NCI-H2107 treated with DMSO at 0.1 percent for 48 hours (cell line): ENCODE results near the gene REM2.
"Not testable (repeated sequence)": the region's sequence is repeated elsewhere in the genome, so short reads cannot be mapped to it uniquely, and the experiment has no call there.

Source experiments
- DNase-seq: peaks from one replicate; lab custom pipeline; 2025; ENCODE audit not compliant: unreplicated experiment; lab: John Stamatoyannopoulos, UW

The REM2 gene

DNA sequence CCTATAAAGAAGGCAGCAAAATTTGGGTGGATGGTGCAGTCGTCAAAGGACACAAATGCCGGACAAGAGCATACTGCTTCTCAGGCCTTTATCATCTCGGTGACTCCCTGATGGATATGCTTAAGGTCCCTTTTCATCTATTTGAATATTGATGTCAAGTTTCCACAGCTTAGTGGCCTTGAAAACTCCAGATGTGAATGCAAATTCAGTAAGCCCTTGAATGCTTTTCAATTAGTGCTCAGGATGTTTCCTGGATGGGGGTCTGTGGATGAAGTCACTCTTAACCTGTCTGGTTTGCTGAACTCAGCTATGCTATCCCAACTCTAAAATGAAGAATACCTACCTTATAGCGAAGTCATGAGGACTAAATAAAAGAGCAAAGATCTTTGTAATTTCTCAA is 10.7 kb downstream of the REM2 start:
- DNase-seq = no peak

DNA sequence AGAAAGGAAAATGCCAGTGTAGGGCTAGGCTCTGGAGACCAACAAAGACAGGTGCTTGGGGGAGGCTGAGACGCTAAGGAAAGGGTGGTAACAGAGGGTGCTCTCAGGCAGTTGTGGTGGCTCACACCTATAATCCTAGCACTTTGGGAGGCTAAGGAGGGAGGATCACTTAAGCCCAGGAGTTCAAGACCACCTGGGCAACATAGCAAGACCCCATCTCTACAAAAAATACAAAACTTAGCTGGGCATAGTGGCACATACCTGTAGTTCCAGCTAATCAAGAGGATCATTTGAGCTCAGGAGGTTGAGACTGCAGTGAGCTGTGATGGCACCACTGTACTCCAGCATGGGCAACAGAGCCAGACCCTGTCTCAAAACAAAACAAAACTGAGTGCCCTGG is 12.4 kb downstream of the REM2 start:
- no peak for DNase-seq

- DNase-seq = peak; percentile 24
These were observed 13.3 kb downstream of the REM2 start for GRCh38 chr14:22896356-22896755.

GRCh38 chr14:22896760-22897159 is 13.7 kb downstream of the REM2 start:
- no peak for DNase-seq

DNA sequence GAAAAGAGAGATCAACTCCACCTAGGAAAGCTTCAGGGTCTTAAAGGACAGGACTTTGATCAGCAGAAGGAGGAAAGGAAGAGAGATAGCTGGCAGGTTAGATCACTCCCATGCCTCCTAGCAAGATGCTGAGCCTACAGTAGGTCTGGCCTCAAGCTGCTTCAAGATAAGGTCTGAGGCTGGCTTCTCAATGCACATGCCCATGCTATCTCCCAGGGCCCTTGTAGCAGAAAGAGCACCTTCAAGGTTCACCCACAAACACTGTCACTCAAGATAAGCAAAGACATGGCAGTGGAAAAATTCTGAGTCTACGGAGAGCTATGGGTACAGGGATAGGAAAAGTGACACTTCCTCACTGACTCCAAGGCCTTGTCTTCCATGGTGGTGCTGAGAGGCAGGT is 14.3 kb downstream of the REM2 start:
- DNase-seq = no peak

DNA sequence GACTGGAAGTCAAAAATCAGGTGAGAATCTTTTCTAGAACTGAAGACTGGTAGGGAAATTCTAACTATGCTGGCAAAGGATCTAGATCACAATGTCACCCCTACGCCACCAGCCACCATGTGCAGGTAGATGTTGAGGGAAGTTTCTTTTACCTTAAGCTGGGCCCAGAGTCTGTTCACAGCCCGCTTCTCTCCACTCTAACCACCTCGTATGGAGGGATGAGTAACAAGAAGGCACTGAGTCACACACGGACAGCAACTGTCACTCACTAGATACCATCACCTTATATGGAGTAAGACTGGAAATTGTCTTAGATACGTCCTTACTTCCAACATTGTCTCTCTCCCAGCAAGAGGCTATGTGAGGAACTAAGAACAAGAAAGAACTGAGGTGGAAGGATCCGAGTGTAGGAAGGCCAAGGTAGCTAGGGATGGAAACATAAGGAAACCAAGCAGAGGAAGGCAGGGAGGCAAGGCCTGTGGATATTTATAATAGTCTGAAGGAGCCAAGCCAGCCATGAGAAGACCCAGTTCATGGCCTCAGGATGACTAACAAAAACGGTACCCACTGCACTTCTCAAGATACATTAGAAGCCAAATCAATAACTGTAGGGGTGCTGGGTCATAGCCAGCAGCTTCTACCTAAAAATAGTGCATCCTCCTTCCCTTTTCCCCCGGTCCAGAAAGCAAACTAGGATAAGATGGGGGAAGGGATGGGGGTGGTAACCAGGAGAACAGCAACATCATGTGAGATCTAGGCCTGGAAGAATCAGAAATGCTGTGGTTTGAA is 15.5 kb downstream of the REM2 start:
- DNase-seq = no peak

DNA sequence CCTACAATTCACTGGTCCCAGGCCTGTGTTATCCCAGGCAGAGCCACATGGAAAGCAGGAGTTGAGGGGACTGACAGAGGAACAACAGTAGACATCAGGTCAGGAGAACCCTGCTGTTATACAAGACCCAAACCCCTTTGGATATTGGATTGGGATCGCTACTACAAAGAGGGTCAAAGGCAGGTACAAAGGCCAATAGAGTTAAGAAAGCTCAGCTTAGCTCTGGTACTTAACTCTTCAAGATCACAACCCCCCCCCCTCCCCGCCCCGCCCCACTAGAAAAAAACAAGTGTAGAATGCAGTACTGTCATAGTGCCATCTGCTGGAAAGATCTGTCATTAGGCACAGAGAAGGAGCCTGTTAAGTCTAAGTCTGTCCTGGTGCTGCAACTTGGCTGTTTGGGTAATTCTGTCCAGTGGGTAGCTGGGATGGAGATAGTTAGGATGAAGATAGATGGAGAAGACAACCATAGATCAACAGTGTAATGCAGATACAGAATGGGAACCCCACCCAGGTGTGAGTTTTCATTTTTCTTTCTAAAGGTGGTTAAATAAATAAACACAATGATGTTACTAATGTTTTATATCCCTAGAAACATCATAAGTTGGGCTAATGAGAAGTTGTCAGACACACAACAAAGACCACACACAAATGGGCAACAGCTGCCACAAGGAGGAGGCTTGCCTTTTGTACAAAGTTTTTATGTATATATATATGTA is 17.2 kb downstream of the REM2 start:
- DNase-seq = peak; percentile 65

GRCh38 chr14:22901799-22902198 is 18.8 kb downstream of the REM2 start:
- DNase-seq = no peak

- DNase-seq = no peak
These were observed 20.7 kb downstream of the REM2 start for GRCh38 chr14:22903742-22904087.

DNA sequence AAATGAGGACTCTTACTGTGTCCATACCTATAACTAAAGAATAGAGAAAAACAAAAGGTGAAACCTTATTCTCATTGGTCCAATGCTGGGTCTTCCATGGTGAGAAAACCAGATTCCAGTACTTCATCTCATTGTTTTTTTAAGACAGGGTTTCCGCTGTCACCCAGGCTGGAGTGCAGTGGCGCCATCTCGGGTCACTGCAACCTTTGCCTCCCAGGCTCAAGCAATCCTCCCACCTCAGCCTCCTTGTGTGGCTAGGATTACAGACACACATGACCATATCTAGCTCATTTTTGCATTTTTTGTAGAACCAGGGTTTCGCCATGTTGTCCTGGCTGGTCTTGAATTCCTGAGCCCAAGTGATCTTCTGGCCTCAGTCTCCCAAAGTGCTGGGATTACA is 22.6 kb downstream of the REM2 start:
- DNase-seq = no peak

- DNase-seq = no peak
These were observed 23.1 kb downstream of the REM2 start for GRCh38 chr14:22906073-22906472.

DNA sequence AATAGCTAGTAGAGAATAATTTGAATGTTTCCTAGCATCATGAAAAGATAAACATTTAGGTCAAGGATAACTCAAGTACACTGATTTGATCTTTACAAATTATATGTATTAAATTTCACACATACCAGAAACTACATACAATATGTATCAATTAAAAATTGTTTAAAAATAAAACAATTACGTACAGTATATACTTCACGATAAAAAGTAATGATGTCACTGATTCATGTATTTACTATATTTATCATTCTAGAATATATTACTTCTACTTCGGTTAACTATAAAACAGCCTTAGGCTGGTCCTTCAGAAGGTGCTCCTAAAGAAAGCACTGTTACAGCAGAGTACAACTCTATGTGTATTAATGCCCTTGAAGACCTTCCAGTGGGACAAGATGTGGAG is 24.4 kb downstream of the REM2 start:
- DNase-seq = no peak

GRCh38 chr14:22908601-22909000 is 25.6 kb downstream of the REM2 start:
- DNase-seq = no peak

GRCh38 chr14:22910916-22911315 is 27.9 kb downstream of the REM2 start:
- DNase-seq = no peak

- not testable (repeated sequence) for DNase-seq
These were observed 31.8 kb downstream of the REM2 start for GRCh38 chr14:22914836-22915235.

DNA sequence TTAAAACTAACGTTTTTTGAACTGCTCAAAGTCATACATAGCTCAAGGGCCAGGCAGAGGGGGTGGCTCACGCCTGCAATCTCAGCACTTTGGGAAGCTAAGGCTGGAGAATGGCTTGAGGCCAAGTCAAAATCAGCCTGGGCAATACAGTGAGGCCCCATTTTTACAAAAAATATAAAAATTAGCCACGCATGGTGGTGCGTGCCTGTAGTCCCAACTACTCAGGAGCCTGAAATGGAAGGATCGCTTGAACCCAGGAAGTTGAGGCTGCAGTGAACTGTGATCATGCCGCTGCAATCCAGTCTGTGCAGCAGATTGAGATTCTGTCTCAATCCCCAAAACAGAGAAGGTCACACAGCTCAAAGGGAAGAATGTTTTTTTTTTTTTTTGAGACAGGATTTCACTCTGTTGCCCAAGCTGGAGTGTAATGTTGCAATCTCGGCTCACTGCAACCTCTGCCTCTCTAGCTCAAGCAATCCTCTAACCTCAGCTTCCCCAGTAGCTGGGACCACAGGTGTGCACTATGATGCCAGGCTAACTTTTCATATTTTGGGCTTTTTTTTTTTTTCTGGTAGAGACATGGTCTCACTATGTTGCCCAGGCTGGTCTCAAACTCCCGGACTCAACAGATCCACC is 33.0 kb downstream of the REM2 start:
- DNase-seq = no peak

DNA sequence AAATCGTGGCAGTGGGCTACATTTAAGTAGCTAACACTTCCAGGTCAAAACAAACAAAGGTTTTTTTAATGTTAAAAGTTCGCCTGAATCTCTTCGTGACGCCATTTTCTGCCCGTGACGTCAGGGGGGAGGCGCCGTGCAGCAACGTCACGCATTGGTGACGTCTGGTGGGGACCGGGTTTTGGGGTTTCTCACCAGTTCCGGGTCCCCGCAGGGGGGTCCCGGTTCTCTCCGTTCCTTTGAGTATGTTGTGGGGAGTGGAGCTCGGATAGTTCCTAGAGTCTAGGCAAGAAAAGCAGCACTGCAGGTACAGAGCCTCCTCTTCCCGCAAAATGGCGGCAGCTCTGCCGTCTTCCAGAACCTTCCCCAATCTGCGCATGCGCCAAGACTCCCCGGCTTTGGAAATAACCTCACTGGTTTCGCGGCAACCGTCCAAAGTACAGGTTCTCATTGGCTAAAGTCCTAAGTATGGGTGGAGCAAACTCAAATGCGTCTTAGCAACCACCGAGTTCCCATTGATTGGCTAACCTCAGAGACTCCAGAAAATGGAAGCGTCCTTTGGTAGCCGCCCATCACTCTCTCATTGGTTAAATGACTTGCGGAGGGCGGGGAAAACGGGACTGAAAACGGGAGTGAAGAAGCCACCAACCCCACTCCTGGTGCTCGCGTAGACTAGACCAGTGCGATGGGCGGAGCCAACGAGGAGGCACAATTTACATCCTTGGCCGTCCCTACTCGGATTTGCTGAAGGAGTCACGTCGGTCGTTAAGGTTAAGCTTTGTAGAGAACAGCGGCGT is 36.0 kb downstream of the REM2 start, which contains the start of gene RBM23:
Gene RBM23, minus strand, starts transcription at position 346 of the 797 bp plus-strand sequence.
- DNase-seq = peak; percentile 100

DNA sequence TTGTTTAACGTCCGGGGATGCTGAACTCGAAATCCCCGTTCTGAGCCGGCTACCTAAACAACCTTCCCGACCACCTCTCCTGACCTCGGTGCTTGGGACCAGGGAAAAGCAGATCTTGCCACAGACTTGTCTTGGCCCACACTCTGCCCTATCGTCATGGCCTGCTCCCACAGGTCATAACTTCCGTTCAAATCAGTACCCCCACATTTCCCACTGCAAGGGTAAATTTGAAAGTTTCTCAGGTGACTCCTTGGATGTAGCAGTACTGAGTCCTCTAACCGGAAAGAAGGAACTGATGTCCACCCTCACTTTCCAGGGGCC is 36.5 kb downstream of the REM2 start:
- no peak for DNase-seq

- DNase-seq = no peak
These were observed 37.7 kb downstream of the REM2 start for GRCh38 chr14:22920697-22921096.

DNA sequence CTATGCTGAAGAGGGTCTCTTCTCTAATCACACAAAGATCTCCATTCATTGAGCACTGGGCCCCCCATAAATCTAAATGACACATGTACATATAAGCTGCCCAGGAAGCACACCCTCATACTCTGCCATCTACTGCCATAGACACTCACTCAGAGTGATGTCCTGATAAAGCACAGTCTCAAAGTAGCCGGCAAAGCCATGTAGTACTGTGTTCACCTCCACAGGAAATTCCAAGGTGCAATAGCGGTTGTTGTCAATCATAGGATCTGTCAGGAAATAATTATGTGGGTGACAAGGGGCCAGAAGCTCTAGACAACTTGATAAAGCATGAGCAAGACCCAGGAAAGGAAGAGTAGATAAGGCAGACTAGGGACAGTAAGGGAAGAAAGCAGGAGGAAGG is 39.3 kb downstream of the REM2 start:
- DNase-seq = no peak

DNA sequence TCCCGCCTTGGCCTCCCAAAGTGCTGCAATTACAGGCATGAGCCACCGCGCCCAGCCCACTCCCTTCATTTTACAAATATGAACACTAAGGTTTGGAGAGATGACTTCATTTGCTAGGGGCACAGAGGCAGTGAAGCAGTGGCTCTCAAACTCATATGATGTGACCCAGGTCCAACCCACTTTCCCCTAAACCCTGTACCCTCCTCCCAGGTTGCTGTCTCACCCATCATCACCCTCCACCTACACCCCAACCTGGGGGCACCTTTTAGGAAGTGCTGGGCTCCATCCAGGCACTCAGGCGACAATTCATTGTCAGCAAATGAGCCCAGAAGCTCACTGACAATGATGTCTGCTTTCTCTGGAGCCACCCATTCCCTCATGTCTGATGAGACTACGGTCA is 40.7 kb downstream of the REM2 start:
- DNase-seq = no peak

DNA sequence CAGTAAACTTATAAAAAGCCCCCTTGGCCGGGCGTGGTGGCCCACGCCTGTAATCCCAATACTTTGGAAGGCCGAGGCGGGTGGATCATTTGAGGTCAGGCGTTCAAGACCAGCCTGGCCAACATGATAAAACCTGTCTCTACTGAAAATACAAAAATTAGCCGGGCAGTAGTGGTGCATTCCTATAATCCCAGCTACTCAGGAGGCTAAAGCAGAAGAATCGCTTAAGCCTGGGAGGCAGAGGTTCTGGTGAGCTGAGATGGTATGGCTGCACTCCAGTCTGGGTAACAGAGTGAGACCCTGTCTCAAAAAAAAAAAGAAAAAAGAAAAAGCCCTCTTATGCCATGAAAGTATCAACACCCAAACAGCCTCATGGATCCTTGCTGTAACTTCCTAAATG is 42.5 kb downstream of the REM2 start:
- DNase-seq = no peak
